ENCODE measurements around the gene LCLAT1.

The LCLAT1 gene

DNA sequence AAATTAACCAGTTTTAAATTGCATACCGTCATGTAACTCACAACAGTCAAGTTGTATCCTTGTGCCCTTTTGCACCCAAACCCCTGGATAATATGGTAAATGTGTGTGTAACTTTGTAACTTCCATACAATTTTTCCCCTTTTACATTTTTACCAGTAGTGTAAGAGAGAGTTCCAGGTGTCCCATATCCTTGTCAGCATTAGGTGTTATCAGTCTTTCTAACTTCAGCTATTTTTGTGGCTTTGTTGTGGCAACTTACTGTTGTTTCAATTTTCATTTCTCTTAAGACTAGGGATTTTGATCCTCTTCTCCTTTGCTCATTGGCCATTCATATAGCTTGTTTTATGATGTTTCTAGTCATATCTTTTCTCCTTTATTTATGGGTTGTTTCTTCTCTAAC is 94.6 kb downstream of the LCLAT1 start:
- TF ChIP-seq, protein P1, sequence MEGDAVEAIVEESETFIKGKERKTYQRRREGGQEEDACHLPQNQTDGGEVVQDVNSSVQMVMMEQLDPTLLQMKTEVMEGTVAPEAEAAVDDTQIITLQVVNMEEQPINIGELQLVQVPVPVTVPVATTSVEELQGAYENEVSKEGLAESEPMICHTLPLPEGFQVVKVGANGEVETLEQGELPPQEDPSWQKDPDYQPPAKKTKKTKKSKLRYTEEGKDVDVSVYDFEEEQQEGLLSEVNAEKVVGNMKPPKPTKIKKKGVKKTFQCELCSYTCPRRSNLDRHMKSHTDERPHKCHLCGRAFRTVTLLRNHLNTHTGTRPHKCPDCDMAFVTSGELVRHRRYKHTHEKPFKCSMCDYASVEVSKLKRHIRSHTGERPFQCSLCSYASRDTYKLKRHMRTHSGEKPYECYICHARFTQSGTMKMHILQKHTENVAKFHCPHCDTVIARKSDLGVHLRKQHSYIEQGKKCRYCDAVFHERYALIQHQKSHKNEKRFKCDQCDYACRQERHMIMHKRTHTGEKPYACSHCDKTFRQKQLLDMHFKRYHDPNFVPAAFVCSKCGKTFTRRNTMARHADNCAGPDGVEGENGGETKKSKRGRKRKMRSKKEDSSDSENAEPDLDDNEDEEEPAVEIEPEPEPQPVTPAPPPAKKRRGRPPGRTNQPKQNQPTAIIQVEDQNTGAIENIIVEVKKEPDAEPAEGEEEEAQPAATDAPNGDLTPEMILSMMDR (IDR thresholded peaks at IDR 0.05), result no peak
- Histone ChIP-seq H3K9me3 (no peaks in the 10 kb centered on the region), H3K27ac (no peak overlapping the region), H3K27me3 (no peaks in the 10 kb centered on the region), H3K4me1 (ENCODE audit: control insufficient read depth in 1 of 2, insufficient read depth in 1 of 2, low read depth in 1 of 2, low read length in 1 of 2) (no peaks in the 10 kb centered on the region), H3K4me3 (ENCODE audit: low read depth in 1 of 2, low read length in 1 of 2) (no peak overlapping the region), H3K36me3 (no peaks in the 10 kb centered on the region)

DNA sequence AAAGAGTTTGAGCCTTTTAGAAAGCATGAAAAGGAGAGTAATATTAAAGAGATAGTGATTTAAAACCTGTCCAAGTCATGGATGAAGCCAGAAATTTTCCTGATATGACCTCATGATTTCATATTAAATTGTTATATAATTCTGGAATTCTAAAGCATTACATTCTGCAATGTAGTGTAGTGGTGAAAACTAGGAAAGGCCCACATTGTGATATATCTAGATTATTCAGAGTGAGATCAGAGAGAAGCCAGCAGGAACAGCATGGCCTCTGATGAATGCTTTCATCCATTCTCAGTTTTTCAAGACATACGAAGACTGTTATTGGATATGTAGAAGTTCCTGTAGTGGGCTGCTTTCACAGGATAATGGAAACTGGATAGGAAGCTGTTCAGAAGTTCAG is 98.8 kb downstream of the LCLAT1 start:
- Histone ChIP-seq H3K4me1 (ENCODE audit: control insufficient read depth in 1 of 2, insufficient read depth in 1 of 2, low read depth in 1 of 2, low read length in 1 of 2) (no peaks in the 10 kb centered on the region), H3K9me3 (no peaks in the 10 kb centered on the region), H3K4me3 (ENCODE audit: low read depth in 1 of 2, low read length in 1 of 2) (no peak overlapping the region), H3K27me3 (no peaks in the 10 kb centered on the region), H3K36me3 (no peaks in the 10 kb centered on the region), H3K27ac (no peak overlapping the region)
- TF ChIP-seq, protein P1 (IDR thresholded peaks at IDR 0.05), result no peak

DNA sequence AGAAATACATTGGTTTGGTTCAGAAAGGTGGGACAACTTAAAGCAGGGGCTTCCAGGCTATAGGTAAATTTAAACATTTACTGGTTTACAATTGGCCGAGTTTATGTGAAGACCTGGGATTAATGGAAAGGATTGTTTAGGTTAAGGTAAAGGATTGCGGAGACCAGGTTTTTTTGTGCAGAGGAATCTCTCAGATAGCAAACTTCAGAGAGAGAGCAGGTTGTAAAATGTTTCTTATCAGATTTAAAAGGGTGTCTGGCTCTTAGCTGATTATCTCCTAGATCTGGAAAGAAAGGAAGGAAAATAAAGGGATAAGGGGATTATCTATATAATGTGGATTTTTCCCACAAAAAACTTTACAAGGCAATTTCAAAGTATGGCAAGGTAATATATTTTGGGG is 101.3 kb downstream of the LCLAT1 start:
- TF ChIP-seq, protein P1 (IDR thresholded peaks at IDR 0.05), result no peak
- no peak overlapping the region for H3K27ac ChIP-seq
- H3K36me3 ChIP-seq, result no peaks in the 10 kb centered on the region
- no peaks in the 10 kb centered on the region for H3K9me3 ChIP-seq
- H3K27me3 ChIP-seq, result no peaks in the 10 kb centered on the region
- H3K4me1 ChIP-seq (ENCODE audit: control insufficient read depth in 1 of 2, insufficient read depth in 1 of 2, low read depth in 1 of 2, low read length in 1 of 2), result no peaks in the 10 kb centered on the region
- H3K4me3 ChIP-seq (ENCODE audit: low read depth in 1 of 2, low read length in 1 of 2), result no peak overlapping the region

DNA sequence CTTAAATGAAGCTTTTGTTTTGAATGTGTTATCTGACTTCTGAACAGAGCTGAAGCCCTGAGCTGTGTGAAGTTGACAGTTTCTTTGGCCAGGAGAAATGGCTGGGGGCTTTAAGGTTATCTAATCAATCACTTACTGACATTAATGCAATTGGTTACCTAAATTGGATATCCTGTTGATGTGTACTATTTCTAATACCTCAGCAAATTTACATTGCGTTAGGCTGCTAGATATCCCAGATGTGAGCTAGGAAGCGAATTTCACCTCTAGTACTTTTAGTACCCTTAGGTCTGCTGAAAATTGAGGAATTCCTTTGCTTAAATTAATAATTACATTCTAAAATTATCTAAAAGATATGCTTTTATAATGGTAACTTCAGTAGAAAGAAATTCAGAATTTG is 102.0 kb downstream of the LCLAT1 start:
- Histone ChIP-seq H3K9me3 (no peaks in the 10 kb centered on the region), H3K4me3 (ENCODE audit: low read depth in 1 of 2, low read length in 1 of 2) (no peak overlapping the region), H3K27ac (no peak overlapping the region), H3K27me3 (no peaks in the 10 kb centered on the region), H3K36me3 (no peaks in the 10 kb centered on the region), H3K4me1 (ENCODE audit: control insufficient read depth in 1 of 2, insufficient read depth in 1 of 2, low read depth in 1 of 2, low read length in 1 of 2) (no peaks in the 10 kb centered on the region)
- TF ChIP-seq, protein P1 (IDR thresholded peaks at IDR 0.05), result no peak

DNA sequence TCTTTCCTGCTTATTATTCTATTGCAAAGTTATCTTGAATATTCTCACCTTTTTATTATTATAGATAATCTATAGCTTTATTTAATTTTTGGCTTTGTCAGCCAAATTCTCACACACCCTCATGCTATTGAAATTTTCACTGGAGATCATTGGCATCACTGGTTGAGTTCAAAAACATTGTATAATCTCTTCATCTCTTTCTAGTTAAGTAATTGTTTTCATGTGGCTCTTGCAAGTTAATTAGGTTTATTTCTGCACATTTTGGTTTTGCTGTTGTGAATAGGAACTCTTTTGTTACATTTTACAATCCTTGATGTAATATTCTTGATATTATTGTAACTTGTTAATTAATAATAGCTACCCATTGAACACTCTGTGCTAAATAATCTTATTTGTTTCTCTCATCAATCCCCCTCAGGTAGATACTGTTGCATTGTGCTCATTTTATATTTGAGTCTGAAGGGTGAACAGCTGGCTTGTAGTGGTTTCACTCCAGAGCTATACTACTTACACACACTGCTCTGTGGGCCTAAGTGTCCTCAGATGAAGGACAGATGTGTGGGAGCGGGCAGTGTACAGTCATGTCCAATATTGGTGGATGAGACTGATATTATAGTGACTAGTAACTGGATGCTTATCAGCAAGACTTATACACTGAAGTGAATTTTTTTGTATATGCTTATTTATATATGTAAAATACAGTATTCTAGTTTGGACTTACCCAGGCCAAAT is 112.7 kb downstream of the LCLAT1 start:
- Histone ChIP-seq H3K27me3 (no peaks in the 10 kb centered on the region), H3K4me3 (ENCODE audit: low read depth in 1 of 2, low read length in 1 of 2) (no peak overlapping the region), H3K9me3 (no peaks in the 10 kb centered on the region), H3K4me1 (ENCODE audit: control insufficient read depth in 1 of 2, insufficient read depth in 1 of 2, low read depth in 1 of 2, low read length in 1 of 2) (no peaks in the 10 kb centered on the region), H3K36me3 (no peaks in the 10 kb centered on the region), H3K27ac (no peak overlapping the region)
- TF ChIP-seq, protein P1 (IDR thresholded peaks at IDR 0.05), result no peak
